ENCODE results near the gene TM4SF1. TPM values are rescaled to one million over a fixed set of nuclear protein-coding genes. Genes with fewer than 3 reads are reported as not detected.

Gene TM4SF1
- total RNA-seq, 1 donor from 2014 or later = 81.4 TPM

GRCh38 chr3:149368674-149369497 lies 8.6 kb downstream of the TM4SF1 start:
- Histone ChIP-seq H3K4me1 (ENCODE audit: control insufficient read depth in 3 of 3, insufficient read depth in 3 of 3, low read length in 3 of 3) (peaks cover 0 to 2% (median 0%) of the 10 kb centered on the region in 3 donors), H3K36me3 (ENCODE audit: control insufficient read depth in 3 of 3, insufficient read depth in 3 of 3, low read length in 3 of 3) (peaks cover 0 to 6% (median 0%) of the 10 kb centered on the region in 3 donors), H3K27ac (ENCODE audit: low read depth, low read length) (no peak overlapping the region), H3K27me3 (ENCODE audit: control insufficient read depth in 3 of 3, insufficient read depth in 3 of 3, low read length in 3 of 3) (no peaks in the 10 kb centered on the region), H3K4me3 (ENCODE audit: low read length in 3 of 3) (no peak overlapping the region), H3K9ac (ENCODE audit: low read depth in 1 of 3, low read length in 3 of 3) (no peak overlapping the region), H3K9me3 (ENCODE audit: control insufficient read depth in 3 of 3, low read length in 3 of 3) (no peaks in the 10 kb centered on the region)

DNA sequence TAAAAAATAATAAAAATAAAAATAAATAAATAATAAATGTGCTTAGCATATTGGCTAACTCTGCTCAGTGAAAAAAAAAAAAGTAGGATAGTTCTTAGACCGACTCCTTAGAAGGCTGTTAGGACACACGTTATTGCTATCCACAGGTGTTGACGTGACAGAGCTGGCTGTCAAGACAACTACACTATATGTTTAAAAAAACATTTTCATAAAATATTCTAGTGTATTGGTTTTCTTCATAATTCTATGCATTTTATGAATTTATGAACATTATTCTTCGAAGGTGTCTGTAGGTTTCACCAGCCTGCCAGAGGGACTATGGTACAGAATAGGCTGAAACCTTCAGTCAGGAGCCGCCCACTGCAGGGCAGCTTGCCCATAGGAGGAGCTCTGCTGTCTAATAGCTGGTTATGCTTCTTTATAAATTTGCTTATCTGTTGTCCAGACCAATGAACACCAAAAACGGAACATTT lies 9.2 kb downstream of the TM4SF1 start:
- H3K27me3 ChIP-seq (ENCODE audit: control insufficient read depth in 3 of 3, insufficient read depth in 3 of 3, low read length in 3 of 3) = no peaks in the 10 kb centered on the region
- H3K9ac ChIP-seq (ENCODE audit: low read depth in 1 of 3, low read length in 3 of 3) = no peak overlapping the region
- no peaks in the 10 kb centered on the region for H3K9me3 ChIP-seq (ENCODE audit: control insufficient read depth in 3 of 3, low read length in 3 of 3)
- peaks cover 0 to 6% (median 0%) of the 10 kb centered on the region in 3 donors for H3K36me3 ChIP-seq (ENCODE audit: control insufficient read depth in 3 of 3, insufficient read depth in 3 of 3, low read length in 3 of 3)
- H3K27ac ChIP-seq (ENCODE audit: low read depth, low read length) = no peak overlapping the region
- no peak overlapping the region for H3K4me3 ChIP-seq (ENCODE audit: low read length in 3 of 3)
- H3K4me1 ChIP-seq (ENCODE audit: control insufficient read depth in 3 of 3, insufficient read depth in 3 of 3, low read length in 3 of 3) = peaks cover 0 to 2% (median 0%) of the 10 kb centered on the region in 3 donors

DNA sequence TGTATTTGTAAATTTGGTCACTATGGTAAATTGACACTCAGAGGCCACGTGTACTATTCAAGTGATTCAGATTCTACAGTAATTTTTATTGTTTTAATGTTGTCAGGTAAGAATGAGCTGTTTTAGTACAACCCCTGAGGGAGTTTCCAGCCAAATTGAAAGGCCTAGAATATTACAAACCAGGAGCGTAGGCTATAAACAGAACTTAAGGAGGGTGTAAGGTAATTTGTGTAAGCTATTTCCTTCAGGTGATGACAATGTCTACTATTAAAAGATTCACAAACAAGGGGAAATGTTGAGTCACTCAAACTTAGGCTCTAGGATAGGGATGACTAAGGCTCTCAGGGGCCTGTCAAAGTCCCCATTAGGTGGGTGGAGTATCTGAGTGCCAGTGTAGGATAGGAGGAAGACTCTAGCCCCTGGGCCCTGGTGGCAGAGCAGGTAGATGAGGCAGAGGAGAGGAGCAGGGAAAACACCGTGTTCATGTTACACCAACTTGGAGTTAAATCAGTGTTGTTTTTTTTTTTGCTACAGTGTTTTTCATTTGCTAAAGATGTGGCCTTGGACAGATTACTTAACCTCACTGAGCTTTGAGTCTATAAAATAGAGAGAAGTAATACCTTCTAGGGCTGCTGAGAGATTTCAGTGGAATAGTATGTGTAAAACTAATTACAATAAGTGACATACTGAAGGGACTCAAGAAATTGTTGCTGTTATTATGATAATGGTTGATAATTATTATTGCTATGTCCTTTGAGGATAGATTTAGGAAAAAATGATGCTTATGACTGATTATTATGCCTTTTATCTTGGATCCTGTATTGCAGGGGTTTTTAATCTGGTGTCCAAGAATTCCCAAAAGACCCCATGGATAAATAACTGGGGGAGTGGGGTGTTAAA lies 10.3 kb downstream of the TM4SF1 start:
- peaks cover 0 to 6% (median 0%) of the 10 kb centered on the region in 3 donors for H3K36me3 ChIP-seq (ENCODE audit: control insufficient read depth in 3 of 3, insufficient read depth in 3 of 3, low read length in 3 of 3)
- H3K4me3 ChIP-seq (ENCODE audit: low read length in 3 of 3) = no peak overlapping the region
- peak overlapping the region; percentile 56 for H3K27ac ChIP-seq (ENCODE audit: low read depth, low read length)
- H3K4me1 ChIP-seq (ENCODE audit: control insufficient read depth in 3 of 3, insufficient read depth in 3 of 3, low read length in 3 of 3) = peaks cover 0 to 2% (median 0%) of the 10 kb centered on the region in 3 donors
- H3K9me3 ChIP-seq (ENCODE audit: control insufficient read depth in 3 of 3, low read length in 3 of 3) = no peaks in the 10 kb centered on the region
- no peak overlapping the region for H3K9ac ChIP-seq (ENCODE audit: low read depth in 1 of 3, low read length in 3 of 3)
- H3K27me3 ChIP-seq (ENCODE audit: control insufficient read depth in 3 of 3, insufficient read depth in 3 of 3, low read length in 3 of 3) = no peaks in the 10 kb centered on the region

GRCh38 chr3:149366031-149366430 lies 11.4 kb downstream of the TM4SF1 start:
- Histone ChIP-seq H3K4me1 (ENCODE audit: control insufficient read depth in 3 of 3, insufficient read depth in 3 of 3, low read length in 3 of 3) (peaks cover 0 to 2% (median 0%) of the 10 kb centered on the region in 3 donors), H3K36me3 (ENCODE audit: control insufficient read depth in 3 of 3, insufficient read depth in 3 of 3, low read length in 3 of 3) (peaks cover 0 to 4% (median 0%) of the 10 kb centered on the region in 3 donors), H3K9ac (ENCODE audit: low read depth in 1 of 3, low read length in 3 of 3) (no peak overlapping the region), H3K27me3 (ENCODE audit: control insufficient read depth in 3 of 3, insufficient read depth in 3 of 3, low read length in 3 of 3) (no peaks in the 10 kb centered on the region), H3K9me3 (ENCODE audit: control insufficient read depth in 3 of 3, low read length in 3 of 3) (no peaks in the 10 kb centered on the region), H3K27ac (ENCODE audit: low read depth, low read length) (no peak overlapping the region), H3K4me3 (ENCODE audit: low read length in 3 of 3) (no peak overlapping the region)

GRCh38 chr3:149364624-149365023 lies 12.8 kb downstream of the TM4SF1 start:
- Histone ChIP-seq H3K27ac (ENCODE audit: low read depth, low read length) (no peak overlapping the region), H3K27me3 (ENCODE audit: control insufficient read depth in 3 of 3, insufficient read depth in 3 of 3, low read length in 3 of 3) (no peaks in the 10 kb centered on the region), H3K4me1 (ENCODE audit: control insufficient read depth in 3 of 3, insufficient read depth in 3 of 3, low read length in 3 of 3) (peaks cover 0 to 2% (median 0%) of the 10 kb centered on the region in 3 donors), H3K4me3 (ENCODE audit: low read length in 3 of 3) (no peak overlapping the region), H3K9ac (ENCODE audit: low read depth in 1 of 3, low read length in 3 of 3) (no peak overlapping the region), H3K36me3 (ENCODE audit: control insufficient read depth in 3 of 3, insufficient read depth in 3 of 3, low read length in 3 of 3) (no peaks in the 10 kb centered on the region), H3K9me3 (ENCODE audit: control insufficient read depth in 3 of 3, low read length in 3 of 3) (no peaks in the 10 kb centered on the region)

DNA sequence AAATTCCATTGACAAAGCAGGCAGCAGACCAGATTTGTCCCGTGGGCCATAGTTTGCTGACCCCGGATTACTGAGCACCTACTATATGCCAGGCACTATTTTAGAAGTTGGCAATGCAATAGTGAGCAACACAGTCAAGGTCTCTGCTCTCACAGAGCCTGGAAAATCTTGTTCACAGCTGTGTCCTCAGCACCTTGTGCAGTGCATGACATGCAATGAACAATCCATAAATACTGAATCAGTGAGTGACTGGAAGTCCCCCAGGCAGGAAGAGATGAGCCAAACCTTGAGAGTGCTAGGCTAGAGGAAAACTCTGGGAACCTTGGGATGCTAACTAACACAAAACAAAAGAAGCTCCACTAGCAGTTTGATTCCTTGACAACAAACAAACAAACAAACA lies 14.4 kb downstream of the TM4SF1 start:
- Histone ChIP-seq H3K36me3 (ENCODE audit: control insufficient read depth in 3 of 3, insufficient read depth in 3 of 3, low read length in 3 of 3) (no peaks in the 10 kb centered on the region), H3K9ac (ENCODE audit: low read depth in 1 of 3, low read length in 3 of 3) (no peak overlapping the region), H3K9me3 (ENCODE audit: control insufficient read depth in 3 of 3, low read length in 3 of 3) (no peaks in the 10 kb centered on the region), H3K27me3 (ENCODE audit: control insufficient read depth in 3 of 3, insufficient read depth in 3 of 3, low read length in 3 of 3) (no peaks in the 10 kb centered on the region), H3K4me1 (ENCODE audit: control insufficient read depth in 3 of 3, insufficient read depth in 3 of 3, low read length in 3 of 3) (peaks cover 0 to 2% (median 0%) of the 10 kb centered on the region in 3 donors), H3K27ac (ENCODE audit: low read depth, low read length) (no peak overlapping the region), H3K4me3 (ENCODE audit: low read length in 3 of 3) (no peak overlapping the region)

- Histone ChIP-seq H3K27me3 (ENCODE audit: control insufficient read depth in 3 of 3, insufficient read depth in 3 of 3, low read length in 3 of 3) (no peaks in the 10 kb centered on the region), H3K9me3 (ENCODE audit: control insufficient read depth in 3 of 3, low read length in 3 of 3) (no peaks in the 10 kb centered on the region), H3K4me3 (ENCODE audit: low read length in 3 of 3) (no peak overlapping the region), H3K27ac (ENCODE audit: low read depth, low read length) (no peak overlapping the region), H3K36me3 (ENCODE audit: control insufficient read depth in 3 of 3, insufficient read depth in 3 of 3, low read length in 3 of 3) (no peaks in the 10 kb centered on the region), H3K9ac (ENCODE audit: low read depth in 1 of 3, low read length in 3 of 3) (no peak overlapping the region), H3K4me1 (ENCODE audit: control insufficient read depth in 3 of 3, insufficient read depth in 3 of 3, low read length in 3 of 3) (peaks cover 0 to 2% (median 0%) of the 10 kb centered on the region in 3 donors)
Measured at GRCh38 chr3:149362366-149362765, 15.1 kb downstream of the TM4SF1 start.

DNA sequence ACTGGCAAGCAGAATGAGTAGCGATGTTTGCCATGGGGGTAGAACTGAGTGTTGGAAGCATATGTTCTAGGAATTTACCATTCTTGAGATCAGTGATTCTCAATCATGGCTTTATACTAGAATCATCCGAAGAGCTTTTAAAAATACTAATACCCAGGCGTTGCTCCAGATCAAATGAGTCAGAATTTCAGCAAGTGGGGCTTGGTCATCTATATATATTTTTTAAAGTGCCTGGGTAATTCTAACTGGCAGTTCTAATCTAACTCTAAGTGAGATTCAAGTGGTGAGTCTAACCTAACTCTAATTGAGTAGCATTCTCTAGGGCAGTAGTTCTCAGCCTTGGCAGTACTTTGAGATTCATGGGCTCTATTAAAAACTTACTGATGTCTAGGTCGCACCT lies 20.8 kb downstream of the TM4SF1 start:
- Histone ChIP-seq H3K9me3 (ENCODE audit: control insufficient read depth in 3 of 3, low read length in 3 of 3) (no peaks in the 10 kb centered on the region), H3K9ac (ENCODE audit: low read depth in 1 of 3, low read length in 3 of 3) (no peak overlapping the region), H3K27ac (ENCODE audit: low read depth, low read length) (no peak overlapping the region), H3K36me3 (ENCODE audit: control insufficient read depth in 3 of 3, insufficient read depth in 3 of 3, low read length in 3 of 3) (no peaks in the 10 kb centered on the region), H3K27me3 (ENCODE audit: control insufficient read depth in 3 of 3, insufficient read depth in 3 of 3, low read length in 3 of 3) (no peaks in the 10 kb centered on the region), H3K4me1 (ENCODE audit: control insufficient read depth in 3 of 3, insufficient read depth in 3 of 3, low read length in 3 of 3) (no peaks in the 10 kb centered on the region), H3K4me3 (ENCODE audit: low read length in 3 of 3) (no peak overlapping the region)

DNA sequence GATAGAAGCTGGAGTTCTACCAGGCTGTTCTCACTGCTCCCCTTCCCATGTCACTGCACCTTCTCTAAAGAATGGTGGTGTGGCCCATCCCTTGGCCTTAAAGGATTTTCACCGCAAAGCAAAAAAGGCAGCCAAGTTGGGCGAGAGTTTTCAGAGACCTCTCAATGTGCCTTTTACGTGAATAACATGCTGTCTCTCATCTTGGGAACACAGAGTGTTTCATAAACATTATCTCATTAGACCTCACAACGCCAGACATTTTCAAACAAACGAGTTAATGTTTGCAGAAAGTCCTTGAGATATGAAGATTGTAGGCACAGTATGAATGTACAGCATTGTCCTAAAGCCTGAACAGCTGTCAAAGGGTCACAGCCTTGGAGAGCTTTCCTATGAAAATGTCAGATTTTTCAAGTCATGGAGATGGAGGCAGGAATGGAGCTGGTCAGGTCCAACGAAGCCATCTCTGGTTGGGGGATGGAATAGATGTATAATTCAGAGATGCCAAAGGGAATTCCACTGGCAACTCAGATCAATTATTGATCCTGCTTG lies 21.3 kb downstream of the TM4SF1 start:
- Histone ChIP-seq H3K9ac (ENCODE audit: low read depth in 1 of 3, low read length in 3 of 3) (no peak overlapping the region), H3K9me3 (ENCODE audit: control insufficient read depth in 3 of 3, low read length in 3 of 3) (no peaks in the 10 kb centered on the region), H3K27ac (ENCODE audit: low read depth, low read length) (no peak overlapping the region), H3K27me3 (ENCODE audit: control insufficient read depth in 3 of 3, insufficient read depth in 3 of 3, low read length in 3 of 3) (no peaks in the 10 kb centered on the region), H3K36me3 (ENCODE audit: control insufficient read depth in 3 of 3, insufficient read depth in 3 of 3, low read length in 3 of 3) (no peaks in the 10 kb centered on the region), H3K4me3 (ENCODE audit: low read length in 3 of 3) (no peak overlapping the region), H3K4me1 (ENCODE audit: control insufficient read depth in 3 of 3, insufficient read depth in 3 of 3, low read length in 3 of 3) (no peaks in the 10 kb centered on the region)

Measured in skeletal muscle tissue (tissue), 4 donors.